HG03175 (cell line): Measurements from ENCODE around the gene GPA33.

Source experiments
- ATAC-seq: cut with Tn5 transposase; IDR thresholded peaks from one replicate; pipeline ENCODE4 v1.9.1; 2021; ENCODE audit warnings: mild to moderate bottlenecking, moderate library complexity; ENCODE audit not compliant: unreplicated experiment

The GPA33 gene

GRCh38 chr1:167090314-167090942 lies at the start of gene GPA33:
GPA33 (minus strand) TSS chr1:167090377; CDS start chr1:167090287, 90 bp downstream.
- ATAC-seq = no peak

- no peak for ATAC-seq
Measured at GRCh38 chr1:167138703-167139102, 48.5 kb upstream of the GPA33 start.

GRCh38 chr1:167137793-167138510 lies 47.8 kb upstream of the GPA33 start:
- no peak for ATAC-seq

GRCh38 chr1:167137332-167137781 lies 47.2 kb upstream of the GPA33 start:
- ATAC-seq = no peak

GRCh38 chr1:167136806-167137205 lies 46.6 kb upstream of the GPA33 start:
- ATAC-seq = no peak

- ATAC-seq = no peak
Measured at GRCh38 chr1:167136191-167136614, 46.0 kb upstream of the GPA33 start.

- ATAC-seq = no peak
Measured at GRCh38 chr1:167135281-167135840, 45.2 kb upstream of the GPA33 start.

GRCh38 chr1:167132301-167133010 lies 42.3 kb upstream of the GPA33 start:
- ATAC-seq = no peak

GRCh38 chr1:167130829-167131510 lies 40.8 kb upstream of the GPA33 start:
- no peak for ATAC-seq

- no peak for ATAC-seq
Measured at GRCh38 chr1:167128261-167129227, 38.4 kb upstream of the GPA33 start.

GRCh38 chr1:167127661-167128060 lies 37.5 kb upstream of the GPA33 start:
- ATAC-seq = no peak

GRCh38 chr1:167127236-167127635 lies 37.1 kb upstream of the GPA33 start:
- no peak for ATAC-seq

GRCh38 chr1:167126811-167127210 lies 36.6 kb upstream of the GPA33 start:
- no peak for ATAC-seq

GRCh38 chr1:167126317-167126716 lies 36.1 kb upstream of the GPA33 start:
- no peak for ATAC-seq

- ATAC-seq = no peak
Measured at GRCh38 chr1:167122568-167122967, 32.4 kb upstream of the GPA33 start.

- ATAC-seq = no peak
Measured at GRCh38 chr1:167122121-167122480, 31.9 kb upstream of the GPA33 start.

GRCh38 chr1:167121375-167122120 lies 31.4 kb upstream of the GPA33 start:
- no peak for ATAC-seq

- no peak for ATAC-seq
Measured at GRCh38 chr1:167120899-167121298, 30.7 kb upstream of the GPA33 start.

- ATAC-seq = no peak
Measured at GRCh38 chr1:167119696-167120095, 29.5 kb upstream of the GPA33 start.
